ENCODE results near the gene DOCK2. TPM values are rescaled to one million over a fixed set of nuclear protein-coding genes. Genes with fewer than 3 reads are reported as not detected.

The DOCK2 gene
- total and polyA plus RNA-seq, 2 of the 8 experiments (the other 6 are each of a cell fraction or from before 2014, with no cell fraction given): 3.9 to 5.7 TPM

DNA sequence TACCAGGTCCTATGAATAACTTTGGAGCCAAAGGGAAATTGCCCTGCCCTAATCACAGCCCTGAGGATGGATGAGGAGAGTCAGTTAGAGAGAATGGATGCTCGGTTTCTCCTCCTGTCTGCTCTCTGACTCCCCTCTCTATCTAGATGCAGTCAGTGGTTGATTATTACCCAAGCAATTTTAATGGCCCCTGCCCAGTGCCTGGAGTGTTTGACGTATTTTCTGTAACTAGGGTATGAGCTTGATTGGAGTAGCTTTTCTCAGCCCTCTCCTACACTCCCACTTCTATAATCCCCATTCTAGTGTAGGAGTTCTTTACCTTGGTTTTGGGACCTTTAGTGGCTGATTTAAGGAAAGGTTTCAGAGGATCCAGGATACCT lies 60.4 kb downstream of the DOCK2 start:
- Histone ChIP-seq H4K5ac (ENCODE audit: insufficient read length, low read depth, low read length) (no peak overlapping the region), H3K4ac (replicated peaks; ENCODE audit: insufficient read length, low read depth, low read length) (no peak overlapping the region), H3K4me2 (ENCODE audit: insufficient read depth in 1 of 2, low read depth in 2 of 2, low read length in 2 of 2) (no peak overlapping the region), H4K8ac (ENCODE audit: extremely low read depth, insufficient read depth, low read length) (no peak overlapping the region), H3K4me3 (ENCODE audit: extremely low read depth in 1 of 4, insufficient read depth in 2 of 4, low read depth in 3 of 4, low read length in 4 of 4) (no peak overlapping the region), H2BK5ac (ENCODE audit: low read depth, low read length) (no peak overlapping the region), H3K9me3 (ENCODE audit: insufficient read depth in 2 of 2, low read depth in 1 of 2, low read length in 1 of 2) (no peaks in the 10 kb centered on the region; a peak in 1 of 4 replicates), H2BK20ac (ENCODE audit: low read length) (no peak overlapping the region), H3K23me2 (ENCODE audit: low read depth, low read length) (peaks cover 3% of the 10 kb centered on the region; the same call in 1 of the 2 replicates), H3K9ac (replicated peaks in 1 of 4; ENCODE audit: extremely low read depth in 1 of 4, low read depth in 3 of 4, low read length in 3 of 4) (no peak overlapping the region), H3K36me3 (ENCODE audit: control insufficient read depth in 2 of 4, insufficient read depth in 4 of 4, low read length in 3 of 4) (no peaks in the 10 kb centered on the region), H2AFZ (ENCODE audit: low read length) (no peak overlapping the region), H3K14ac (ENCODE audit: insufficient read length) (no peak overlapping the region), H2BK12ac (ENCODE audit: low read depth, low read length) (no peak overlapping the region), H2BK15ac (ENCODE audit: low read length) (no peak overlapping the region), H3K79me1 (ENCODE audit: low read depth, low read length) (no peaks in the 10 kb centered on the region; the same call in 1 of the 2 replicates), H4K20me1 (replicated peaks in 1 of 2; ENCODE audit: control insufficient read depth in 1 of 2, insufficient read depth in 2 of 2, low read length in 2 of 2) (peaks cover 0 to 1% of the 10 kb centered on the region in 2 experiments), H3K27me3 (replicated peaks in 1 of 4; ENCODE audit: control insufficient read depth in 3 of 4, extremely low read depth in 1 of 4, insufficient read depth in 3 of 4, low read length in 3 of 4) (no peaks in the 10 kb centered on the region), H4K91ac (replicated peaks; ENCODE audit: insufficient read length, low read length) (no peak overlapping the region), H2AK5ac (ENCODE audit: low read depth, low read length) (no peak overlapping the region), H3K27ac (ENCODE audit: low read depth, low read length) (no peak overlapping the region), H3K4me1 (replicated peaks in 1 of 4; ENCODE audit: control insufficient read depth in 3 of 4, insufficient read depth in 4 of 4, low read length in 3 of 4) (no peaks in the 10 kb centered on the region), H3K79me2 (ENCODE audit: control insufficient read depth in 1 of 2, insufficient read depth in 2 of 2, low read length in 2 of 2) (no peaks in the 10 kb centered on the region), H3K56ac (replicated peaks; ENCODE audit: insufficient read length, low read depth, low read length) (no peak overlapping the region), H3K18ac (ENCODE audit: extremely low read depth, low read length) (no peak overlapping the region), H3K23ac (ENCODE audit: insufficient read length) (no peak overlapping the region), H2BK120ac (replicated peaks; ENCODE audit: low read depth, low read length) (no peak overlapping the region)
- 88% methylated on average over 2 of the region's 2 CpGs; no CpG with 5 or more reads in 1 of the 2 experiments for WGBS, 2 experiments (ENCODE audit: extremely low coverage in 1 of 2, insufficient coverage in 1 of 2, insufficient read length in 1 of 2, insufficient replicate concordance in 2 of 2, low coverage in 1 of 2, low lambda C conversion rate in 2 of 2, missing lambda C conversion rate in 1 of 2)
- ChIA-PET CTCF (ENCODE audit: partially characterized antibody) (interaction anchor here (0.9 to 1.9 kb wide), 7 partner anchors 9 to 387 kb away, joined by 3 to 8 read pairs (median 3); partner anchors contain the start of gene INSYN2B), POLR2A (ENCODE audit: partially characterized antibody) (no interaction called here)
- FAIRE-seq (no peak), DNase-seq (ENCODE audit: low read depth in 1 of 2, low spot score in 2 of 2) (no peak)
- TF ChIP-seq, protein P1, sequence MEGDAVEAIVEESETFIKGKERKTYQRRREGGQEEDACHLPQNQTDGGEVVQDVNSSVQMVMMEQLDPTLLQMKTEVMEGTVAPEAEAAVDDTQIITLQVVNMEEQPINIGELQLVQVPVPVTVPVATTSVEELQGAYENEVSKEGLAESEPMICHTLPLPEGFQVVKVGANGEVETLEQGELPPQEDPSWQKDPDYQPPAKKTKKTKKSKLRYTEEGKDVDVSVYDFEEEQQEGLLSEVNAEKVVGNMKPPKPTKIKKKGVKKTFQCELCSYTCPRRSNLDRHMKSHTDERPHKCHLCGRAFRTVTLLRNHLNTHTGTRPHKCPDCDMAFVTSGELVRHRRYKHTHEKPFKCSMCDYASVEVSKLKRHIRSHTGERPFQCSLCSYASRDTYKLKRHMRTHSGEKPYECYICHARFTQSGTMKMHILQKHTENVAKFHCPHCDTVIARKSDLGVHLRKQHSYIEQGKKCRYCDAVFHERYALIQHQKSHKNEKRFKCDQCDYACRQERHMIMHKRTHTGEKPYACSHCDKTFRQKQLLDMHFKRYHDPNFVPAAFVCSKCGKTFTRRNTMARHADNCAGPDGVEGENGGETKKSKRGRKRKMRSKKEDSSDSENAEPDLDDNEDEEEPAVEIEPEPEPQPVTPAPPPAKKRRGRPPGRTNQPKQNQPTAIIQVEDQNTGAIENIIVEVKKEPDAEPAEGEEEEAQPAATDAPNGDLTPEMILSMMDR (IDR thresholded peaks at IDR 0.05; ENCODE audit: control extremely low read depth in 1 of 3, insufficient read depth in 1 of 3, low read depth in 1 of 3, low read length in 3 of 3): no peak
- TF ChIP-seq EGR1 (IDR thresholded peaks at IDR 0.05; ENCODE audit: borderline replicate concordance, low read depth, low read length): no peak
- no peak for TF ChIP-seq JUN (IDR thresholded peaks at IDR 0.05; ENCODE audit: low read depth, low read length)
- TF ChIP-seq ZNF274 (IDR thresholded peaks at IDR 0.05; ENCODE audit: borderline replicate concordance, extremely low read depth, low read length): no peak
- no peak for TF ChIP-seq SP4 (IDR thresholded peaks at IDR 0.05; ENCODE audit: low read length)
- no peak for TF ChIP-seq SIRT6 (IDR thresholded peaks at IDR 0.05; ENCODE audit: low read length)
- TF ChIP-seq NANOG (IDR thresholded peaks at IDR 0.05; ENCODE audit: insufficient read depth, low read depth, low read length, poor library complexity, severe bottlenecking): no peak
- no peak for TF ChIP-seq SIN3A (conservative IDR thresholded peaks at IDR 0.05 in 1 of 2, IDR thresholded peaks at IDR 0.05 in 1 of 2; ENCODE audit: low read depth in 1 of 2, low read length in 2 of 2)
- TF ChIP-seq SIX5 (IDR thresholded peaks at IDR 0.05; ENCODE audit: low read depth, low read length): no peak
- TF ChIP-seq RXRA (IDR thresholded peaks at IDR 0.05; ENCODE audit: insufficient read depth, low read depth, low read length): no peak
- TF ChIP-seq CEBPB (IDR thresholded peaks at IDR 0.05; ENCODE audit: low read depth, low read length): no peak
